ENCODE measurements around the gene EBF3. TPM values are rescaled to one million over a fixed set of nuclear protein-coding genes. Genes with fewer than 3 reads are reported as not detected.

The EBF3 gene
- total RNA-seq, 3 donors from 2014 or later = 0.23 to 2.8 (median 0.89) TPM

DNA sequence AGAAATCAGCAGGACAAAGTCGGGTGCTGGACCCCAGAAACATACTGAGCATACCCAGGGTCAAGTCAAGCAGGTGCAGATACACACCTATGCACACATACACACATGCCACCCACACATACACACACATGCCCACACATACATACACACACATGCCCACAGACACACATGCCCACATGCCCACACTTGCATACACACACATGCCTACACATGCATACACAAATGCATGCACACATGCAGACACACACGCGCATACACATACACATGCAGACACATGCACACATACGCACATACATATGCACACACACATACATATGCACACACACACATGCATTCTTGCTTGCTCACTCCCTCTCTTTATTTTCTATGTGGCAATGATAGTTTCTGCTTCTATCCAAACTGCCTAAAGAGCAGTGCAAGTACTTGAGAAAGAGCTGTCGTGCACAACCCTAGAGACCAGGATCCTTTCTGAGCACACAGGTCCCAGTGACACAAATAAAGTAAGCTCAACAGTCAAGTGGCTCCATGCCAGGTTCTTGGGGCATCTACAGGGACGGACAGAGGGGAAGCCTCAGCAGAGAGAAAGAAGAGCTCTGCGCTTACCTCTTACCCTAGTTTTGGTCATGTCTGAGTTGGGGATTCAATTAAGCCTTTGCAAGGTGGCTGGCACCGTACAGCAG is 83.7 kb downstream of the EBF3 start:
- ATAC-seq = no peak
- intact Hi-C loops (cut with DNase I, micrococcal nuclease) = no loop called here
- TF ChIP-seq, protein P1, sequence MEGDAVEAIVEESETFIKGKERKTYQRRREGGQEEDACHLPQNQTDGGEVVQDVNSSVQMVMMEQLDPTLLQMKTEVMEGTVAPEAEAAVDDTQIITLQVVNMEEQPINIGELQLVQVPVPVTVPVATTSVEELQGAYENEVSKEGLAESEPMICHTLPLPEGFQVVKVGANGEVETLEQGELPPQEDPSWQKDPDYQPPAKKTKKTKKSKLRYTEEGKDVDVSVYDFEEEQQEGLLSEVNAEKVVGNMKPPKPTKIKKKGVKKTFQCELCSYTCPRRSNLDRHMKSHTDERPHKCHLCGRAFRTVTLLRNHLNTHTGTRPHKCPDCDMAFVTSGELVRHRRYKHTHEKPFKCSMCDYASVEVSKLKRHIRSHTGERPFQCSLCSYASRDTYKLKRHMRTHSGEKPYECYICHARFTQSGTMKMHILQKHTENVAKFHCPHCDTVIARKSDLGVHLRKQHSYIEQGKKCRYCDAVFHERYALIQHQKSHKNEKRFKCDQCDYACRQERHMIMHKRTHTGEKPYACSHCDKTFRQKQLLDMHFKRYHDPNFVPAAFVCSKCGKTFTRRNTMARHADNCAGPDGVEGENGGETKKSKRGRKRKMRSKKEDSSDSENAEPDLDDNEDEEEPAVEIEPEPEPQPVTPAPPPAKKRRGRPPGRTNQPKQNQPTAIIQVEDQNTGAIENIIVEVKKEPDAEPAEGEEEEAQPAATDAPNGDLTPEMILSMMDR (IDR thresholded peaks at IDR 0.05) = no peak
- H3K4me1 ChIP-seq (ENCODE audit: low read depth) = no peaks in the 10 kb centered on the region
- no peak for DNase-seq
- H3K9me3 ChIP-seq = no peaks in the 10 kb centered on the region
- H3K36me3 ChIP-seq (ENCODE audit: low read depth) = no peaks in the 10 kb centered on the region
- H3K4me3 ChIP-seq = no peak overlapping the region

DNA sequence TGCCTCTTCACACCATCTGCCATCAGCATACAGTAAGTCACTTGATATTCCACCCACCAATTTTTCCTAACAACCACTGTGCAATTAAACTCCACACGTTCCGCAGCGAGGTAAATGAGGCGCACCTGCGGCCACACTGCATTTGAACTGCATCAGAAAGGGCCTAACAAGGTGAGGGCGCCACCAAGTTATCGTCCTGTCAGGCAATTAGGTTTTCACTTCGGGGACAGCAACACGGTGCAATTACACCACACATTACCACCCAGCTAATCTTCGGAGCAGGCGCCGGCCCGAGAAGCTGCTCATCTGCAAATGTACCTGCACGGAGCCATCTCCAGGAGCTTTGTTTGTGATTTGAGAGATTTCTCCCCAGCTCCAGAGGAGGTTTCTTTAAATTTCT is 84.4 kb downstream of the EBF3 start:
- no peak for DNase-seq
- Histone ChIP-seq H3K36me3 (ENCODE audit: low read depth) (no peaks in the 10 kb centered on the region), H3K4me3 (no peak overlapping the region), H3K4me1 (ENCODE audit: low read depth) (no peaks in the 10 kb centered on the region), H3K9me3 (no peaks in the 10 kb centered on the region)
- intact Hi-C loops (cut with DNase I, micrococcal nuclease) = no loop called here
- TF ChIP-seq, protein P1 (IDR thresholded peaks at IDR 0.05) = no peak
- no peak for ATAC-seq

DNA sequence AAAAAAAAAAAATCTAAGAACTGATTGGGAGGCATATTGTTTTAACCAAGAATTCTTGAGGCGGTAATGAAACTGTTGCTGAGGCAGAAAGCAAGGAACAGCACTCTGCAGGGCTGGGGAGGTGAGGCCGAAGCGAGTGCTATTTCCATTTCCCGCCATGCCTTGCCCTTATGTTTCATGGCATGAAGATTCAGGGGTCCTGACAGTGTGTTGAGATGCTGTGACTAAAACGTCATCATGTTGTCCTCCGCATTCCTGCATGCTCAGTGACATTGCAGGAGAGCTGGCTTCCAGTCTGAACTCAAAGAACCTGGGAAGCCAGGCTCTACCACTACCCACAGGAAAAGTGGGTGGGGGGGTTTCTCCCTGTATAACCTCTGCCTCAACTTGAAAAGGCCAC is 85.2 kb downstream of the EBF3 start:
- H3K36me3 ChIP-seq (ENCODE audit: low read depth) = no peaks in the 10 kb centered on the region
- H3K9me3 ChIP-seq = no peaks in the 10 kb centered on the region
- TF ChIP-seq, protein P1 (IDR thresholded peaks at IDR 0.05) = no peak
- DNase-seq (no peak), ATAC-seq (no peak)
- H3K4me3 ChIP-seq = no peak overlapping the region
- H3K4me1 ChIP-seq (ENCODE audit: low read depth) = no peaks in the 10 kb centered on the region
- intact Hi-C loops (cut with DNase I, micrococcal nuclease) = no loop called here

DNA sequence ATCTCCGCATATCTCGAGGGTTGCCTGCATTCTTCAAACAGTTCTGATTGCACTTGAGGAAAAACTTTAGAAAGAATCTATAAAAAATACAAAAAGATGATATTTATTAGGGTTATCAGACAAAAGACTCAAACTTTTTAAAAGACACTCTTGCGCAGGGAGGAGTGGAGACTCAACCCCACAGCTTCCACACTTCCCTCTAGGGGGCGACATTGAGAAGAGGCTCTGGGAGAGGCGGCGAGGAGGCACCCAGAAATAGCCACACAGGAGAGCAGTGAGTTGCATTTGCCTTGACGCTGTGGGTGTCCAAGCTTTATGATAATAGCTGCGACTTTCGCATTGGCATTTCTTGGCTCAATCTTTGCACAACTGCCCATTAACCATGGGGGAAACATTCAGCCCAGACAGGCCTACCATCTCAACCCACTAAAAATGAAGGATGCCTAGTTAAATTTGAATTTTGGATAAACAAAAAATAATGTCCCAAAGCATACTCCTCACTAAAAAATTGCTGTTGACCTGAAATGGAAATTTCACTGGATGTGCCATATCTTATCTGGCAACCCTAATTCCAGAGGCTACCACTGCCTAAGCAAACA is 86.2 kb downstream of the EBF3 start:
- H3K4me1 ChIP-seq (ENCODE audit: low read depth) = no peaks in the 10 kb centered on the region
- no peaks in the 10 kb centered on the region for H3K36me3 ChIP-seq (ENCODE audit: low read depth)
- no peak overlapping the region for H3K4me3 ChIP-seq
- TF ChIP-seq, protein P1 (IDR thresholded peaks at IDR 0.05) = no peak
- intact Hi-C loops (cut with DNase I, micrococcal nuclease) = no loop called here
- H3K9me3 ChIP-seq = no peaks in the 10 kb centered on the region
- DNase-seq (peak in 1 of 3 donors; percentile 48), ATAC-seq (peak; percentile 53)

DNA sequence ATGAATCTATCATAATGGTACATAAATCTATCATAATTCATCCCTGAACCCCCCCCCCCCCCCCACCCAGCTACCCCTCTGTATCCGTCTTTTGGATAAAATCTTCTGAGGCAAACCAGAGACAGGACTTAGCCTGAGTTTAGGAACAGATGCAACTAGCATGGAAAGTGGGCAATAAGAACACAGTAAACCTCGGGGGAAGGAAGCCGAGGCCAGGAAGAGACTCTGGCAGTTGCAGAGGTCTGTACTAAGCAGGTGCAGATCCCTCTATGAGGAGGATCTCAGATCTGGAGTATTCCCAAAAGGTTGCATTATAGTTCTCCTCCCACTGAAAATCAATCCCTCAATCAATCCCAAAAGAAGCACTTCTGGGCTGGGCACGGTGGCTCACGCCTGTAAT is 87.2 kb downstream of the EBF3 start:
- Histone ChIP-seq H3K9me3 (no peaks in the 10 kb centered on the region), H3K4me1 (ENCODE audit: low read depth) (no peaks in the 10 kb centered on the region), H3K4me3 (no peak overlapping the region), H3K36me3 (ENCODE audit: low read depth) (no peaks in the 10 kb centered on the region)
- TF ChIP-seq, protein P1 (IDR thresholded peaks at IDR 0.05) = no peak
- no peak for DNase-seq
- intact Hi-C loops (cut with DNase I, micrococcal nuclease) = no loop called here
- no peak for ATAC-seq

Measured in mucosa of descending colon (tissue), 3 donors.